Neural cell (in vitro differentiated cells): ENCODE results near the gene E2F4. TPM values are rescaled to one million over a fixed set of nuclear protein-coding genes. Genes with fewer than 3 reads are reported as not detected.

Experiments
- H2AFZ ChIP-seq: fragments of 200-600, 300-800 bp; sonication (generic), shearing (Covaris generic); 2 replicates; pipeline ENCODE4 v1.6.0; 2014; ENCODE audit warnings: low read depth, mild to moderate bottlenecking, antibody characterized with exemption, low read length, moderate library complexity
- H3F3A ChIP-seq: fragments of 200-600 bp; shearing (Covaris generic); 2 replicates; pipeline ENCODE4 v1.6.1; 2016; ENCODE audit warnings: mild to moderate bottlenecking, moderate library complexity, mixed read lengths, antibody characterized with exemption, low read length; ENCODE audit not compliant: insufficient read depth, poor library complexity, severe bottlenecking
- H3K27ac ChIP-seq: fragments of 200-600, 300-800 bp; sonication (generic), shearing (Covaris generic); 2 replicates; pipeline ENCODE4 v1.5.1; 2014; ENCODE audit warnings: mild to moderate bottlenecking, low read length, moderate library complexity
- H3K27me3 ChIP-seq: fragments of 300-800, 200-600 bp; sonication (generic), shearing (Covaris generic); 2 replicates; pipeline ENCODE4 v1.6.0; 2014; ENCODE audit warnings: mild to moderate bottlenecking, low read depth, low read length, moderate library complexity; ENCODE audit not compliant: insufficient read depth
- H3K36me3 ChIP-seq: fragments of 300-800, 200-600 bp; sonication (generic), shearing (Covaris generic); 2 replicates; pipeline ENCODE4 v1.5.1; 2014; ENCODE audit warnings: mild to moderate bottlenecking, antibody characterized with exemption, low read length, moderate library complexity; ENCODE audit not compliant: insufficient read depth
- H3K4me2 ChIP-seq: fragments of 300-800, 200-600 bp; sonication (generic), shearing (Covaris generic); 2 replicates; pipeline ENCODE4 v1.6.0; 2014; ENCODE audit warnings: mild to moderate bottlenecking, low read length
- H3K4me3 ChIP-seq: fragments of 300-800, 200-600 bp; sonication (generic), shearing (Covaris generic); 2 replicates; pipeline ENCODE4 v1.5.1; 2014; ENCODE audit warnings: mild to moderate bottlenecking, low read length, moderate library complexity
- H3K79me2 ChIP-seq: fragments of 200-600 bp; shearing (Covaris generic); replicated peaks from 2 replicates; pipeline ENCODE4 v1.6.0; 2014; ENCODE audit warnings: mild to moderate bottlenecking, low read length, moderate library complexity; ENCODE audit not compliant: insufficient read depth
- H3K9ac ChIP-seq: fragments of 300-800, 200-600 bp; sonication (generic), shearing (Covaris generic); 2 replicates; pipeline ENCODE4 v1.6.1; 2016; ENCODE audit warnings: mild to moderate bottlenecking, low read length, mixed read lengths
- H3K9me2 ChIP-seq: fragments of 200-600 bp; shearing (Covaris generic); 2 replicates; pipeline ENCODE4 v1.6.1; 2016; ENCODE audit warnings: mild to moderate bottlenecking, low read length, mixed read lengths; ENCODE audit not compliant: insufficient read depth
- H3K9me3 ChIP-seq: fragments of 200-600, 300-800 bp; sonication (generic), shearing (Covaris generic); 2 replicates; pipeline ENCODE4 v1.6.1; 2016; ENCODE audit warnings: mild to moderate bottlenecking, mixed run types, low read length, moderate library complexity, mixed read lengths
- H4K20me1 ChIP-seq: fragments of 200-600 bp; shearing (Covaris generic); 2 replicates; pipeline ENCODE4 v1.6.1; 2016; ENCODE audit warnings: mild to moderate bottlenecking, mixed run types; ENCODE audit not compliant: insufficient read depth
- EP300 ChIP-seq: fragments of 450-650 bp; conservative IDR thresholded peaks from 2 replicates; pipeline ENCODE4 v1.6.1; 2014; ENCODE audit warnings: antibody characterized with exemption, mild to moderate bottlenecking, moderate library complexity; ENCODE audit not compliant: poor library complexity, severe bottlenecking
- EZH2 ChIP-seq: fragments of 200-600, 300-800 bp; shearing (Covaris generic), sonication (generic); IDR thresholded peaks from 2 replicates; pipeline ENCODE4 v1.6.1; 2014; ENCODE audit warnings: antibody characterized with exemption, low read length, borderline replicate concordance, mild to moderate bottlenecking; ENCODE audit not compliant: insufficient read depth, poor library complexity, severe bottlenecking
- MXI1 ChIP-seq: fragments of 450-650 bp; conservative IDR thresholded peaks from 2 replicates; pipeline ENCODE4 v1.6.1; 2014; ENCODE audit warnings: antibody characterized with exemption, mild to moderate bottlenecking; ENCODE audit not compliant: poor library complexity, severe bottlenecking
- POLR2AphosphoS5 ChIP-seq: IDR thresholded peaks from 2 replicates; pipeline ENCODE4 v1.6.1; 2012
- RAD21 ChIP-seq: fragments of 450-650 bp; conservative IDR thresholded peaks from 2 replicates; pipeline ENCODE4 v1.6.1; 2014; ENCODE audit warnings: antibody characterized with exemption, mild to moderate bottlenecking, moderate library complexity
- SMC3 ChIP-seq: fragments of 450-650 bp; conservative IDR thresholded peaks from 2 replicates; pipeline ENCODE4 v1.6.1; 2014; ENCODE audit warnings: antibody characterized with exemption, mild to moderate bottlenecking, moderate library complexity; ENCODE audit not compliant: poor library complexity
- TAF1 ChIP-seq: IDR thresholded peaks from 2 replicates; pipeline ENCODE4 v1.6.1; 2012; ENCODE audit warnings: low read depth
- polyA plus RNA-seq: library from polyadenylated mRNA; depleted of rRNA; stranded (reverse); fragments of >200 nt; gene quantifications from 2 replicates; pipeline ENCODE4 v1.2.3, GENCODE V29; 2014
- TF ChIP-seq, protein P1 (sequence below): IDR thresholded peaks from 2 replicates; pipeline ENCODE4 v1.6.1; 2012; ENCODE audit warnings: borderline replicate concordance
- TF ChIP-seq, protein P2 (sequence below): fragments of 450-650 bp; IDR thresholded peaks from 2 replicates; pipeline ENCODE4 v1.5.1; 2014; ENCODE audit warnings: antibody characterized with exemption, mild to moderate bottlenecking, moderate library complexity; ENCODE audit not compliant: poor library complexity, severe bottlenecking

The E2F4 gene
- polyA plus RNA-seq, 1 donor from 2014 or later = 112 TPM

- H3K9me2 ChIP-seq = no peaks in the 10 kb centered on the region
- peaks cover 4% of the 10 kb centered on the region for H3K36me3 ChIP-seq
- no peak overlapping the region for H3K9ac ChIP-seq
- H3K9me3 ChIP-seq = peaks cover 3% of the 10 kb centered on the region
- H3K79me2 ChIP-seq = no peaks in the 10 kb centered on the region
- H2AFZ ChIP-seq = no peak overlapping the region
- H3K27me3 ChIP-seq = peaks cover 61% of the 10 kb centered on the region
- no peaks in the 10 kb centered on the region for H4K20me1 ChIP-seq
- no peaks in the 10 kb centered on the region for H3F3A ChIP-seq
- no peak overlapping the region for H3K27ac ChIP-seq
- TF ChIP-seq SMC3 (no peak), POLR2AphosphoS5 (no peak)
- no peak overlapping the region for H3K4me3 ChIP-seq
- no peak overlapping the region for H3K4me2 ChIP-seq
Observed at GRCh38 chr16:67149276-67150046, 42.5 kb upstream of the E2F4 start.

DNA sequence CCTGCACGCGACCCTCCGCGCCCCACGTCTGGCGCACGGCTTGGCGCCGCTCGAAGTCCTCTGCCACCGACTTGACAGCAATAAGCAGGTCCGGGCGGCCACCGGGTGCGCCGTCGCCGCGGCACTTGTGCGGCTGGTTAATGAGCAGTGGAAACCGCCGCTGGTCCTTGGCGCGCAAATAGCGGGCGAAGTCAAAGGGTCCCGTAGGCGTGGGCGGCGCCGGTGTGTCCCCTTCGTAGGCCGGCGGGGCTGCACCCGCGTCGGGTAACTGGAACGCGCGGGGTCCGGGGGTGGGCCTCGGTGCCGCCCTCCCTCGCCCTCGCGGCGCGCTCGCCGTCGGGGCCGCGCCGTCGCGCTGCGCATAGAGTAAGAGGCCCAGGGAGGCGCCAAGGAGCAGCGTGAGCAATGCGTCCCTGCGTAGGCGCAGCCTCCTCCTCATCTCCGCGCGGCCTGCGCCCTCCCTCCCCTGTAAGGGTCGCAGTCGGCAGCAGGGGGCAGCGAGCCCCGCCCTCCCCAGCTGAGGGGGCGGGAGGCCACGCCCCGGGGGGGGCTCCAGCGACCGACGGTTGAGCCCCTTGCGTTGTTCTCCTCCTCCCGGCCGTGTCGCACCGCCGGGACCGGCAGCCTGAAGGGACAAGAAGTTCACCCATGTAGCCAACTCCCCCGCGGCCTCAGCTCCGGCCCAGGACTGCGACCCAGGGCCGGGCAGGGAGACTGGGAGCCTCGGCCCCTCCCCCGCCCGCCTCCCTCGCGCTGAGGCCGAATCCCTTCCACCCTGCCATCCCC, 41.7 kb upstream of the E2F4 start:
- no peak overlapping the region for H3K9ac ChIP-seq
- H4K20me1 ChIP-seq = no peaks in the 10 kb centered on the region
- peaks cover 69% of the 10 kb centered on the region for H3K27me3 ChIP-seq
- H3K36me3 ChIP-seq = peaks cover 4% of the 10 kb centered on the region
- no peaks in the 10 kb centered on the region for H3K9me2 ChIP-seq
- no peaks in the 10 kb centered on the region for H3F3A ChIP-seq
- H3K4me3 ChIP-seq = peak overlapping the region; percentile 43
- H2AFZ ChIP-seq = no peak overlapping the region
- peaks cover 3% of the 10 kb centered on the region for H3K9me3 ChIP-seq
- H3K79me2 ChIP-seq = no peaks in the 10 kb centered on the region
- H3K27ac ChIP-seq = no peak overlapping the region
- no peak for TF ChIP-seq EP300
- TF ChIP-seq MXI1 = no peak
- no peak for TF ChIP-seq RAD21
- TF ChIP-seq EZH2 = no peak
- TF ChIP-seq, protein P1, sequence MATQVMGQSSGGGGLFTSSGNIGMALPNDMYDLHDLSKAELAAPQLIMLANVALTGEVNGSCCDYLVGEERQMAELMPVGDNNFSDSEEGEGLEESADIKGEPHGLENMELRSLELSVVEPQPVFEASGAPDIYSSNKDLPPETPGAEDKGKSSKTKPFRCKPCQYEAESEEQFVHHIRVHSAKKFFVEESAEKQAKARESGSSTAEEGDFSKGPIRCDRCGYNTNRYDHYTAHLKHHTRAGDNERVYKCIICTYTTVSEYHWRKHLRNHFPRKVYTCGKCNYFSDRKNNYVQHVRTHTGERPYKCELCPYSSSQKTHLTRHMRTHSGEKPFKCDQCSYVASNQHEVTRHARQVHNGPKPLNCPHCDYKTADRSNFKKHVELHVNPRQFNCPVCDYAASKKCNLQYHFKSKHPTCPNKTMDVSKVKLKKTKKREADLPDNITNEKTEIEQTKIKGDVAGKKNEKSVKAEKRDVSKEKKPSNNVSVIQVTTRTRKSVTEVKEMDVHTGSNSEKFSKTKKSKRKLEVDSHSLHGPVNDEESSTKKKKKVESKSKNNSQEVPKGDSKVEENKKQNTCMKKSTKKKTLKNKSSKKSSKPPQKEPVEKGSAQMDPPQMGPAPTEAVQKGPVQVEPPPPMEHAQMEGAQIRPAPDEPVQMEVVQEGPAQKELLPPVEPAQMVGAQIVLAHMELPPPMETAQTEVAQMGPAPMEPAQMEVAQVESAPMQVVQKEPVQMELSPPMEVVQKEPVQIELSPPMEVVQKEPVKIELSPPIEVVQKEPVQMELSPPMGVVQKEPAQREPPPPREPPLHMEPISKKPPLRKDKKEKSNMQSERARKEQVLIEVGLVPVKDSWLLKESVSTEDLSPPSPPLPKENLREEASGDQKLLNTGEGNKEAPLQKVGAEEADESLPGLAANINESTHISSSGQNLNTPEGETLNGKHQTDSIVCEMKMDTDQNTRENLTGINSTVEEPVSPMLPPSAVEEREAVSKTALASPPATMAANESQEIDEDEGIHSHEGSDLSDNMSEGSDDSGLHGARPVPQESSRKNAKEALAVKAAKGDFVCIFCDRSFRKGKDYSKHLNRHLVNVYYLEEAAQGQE = no peak
- TF ChIP-seq, protein P2, sequence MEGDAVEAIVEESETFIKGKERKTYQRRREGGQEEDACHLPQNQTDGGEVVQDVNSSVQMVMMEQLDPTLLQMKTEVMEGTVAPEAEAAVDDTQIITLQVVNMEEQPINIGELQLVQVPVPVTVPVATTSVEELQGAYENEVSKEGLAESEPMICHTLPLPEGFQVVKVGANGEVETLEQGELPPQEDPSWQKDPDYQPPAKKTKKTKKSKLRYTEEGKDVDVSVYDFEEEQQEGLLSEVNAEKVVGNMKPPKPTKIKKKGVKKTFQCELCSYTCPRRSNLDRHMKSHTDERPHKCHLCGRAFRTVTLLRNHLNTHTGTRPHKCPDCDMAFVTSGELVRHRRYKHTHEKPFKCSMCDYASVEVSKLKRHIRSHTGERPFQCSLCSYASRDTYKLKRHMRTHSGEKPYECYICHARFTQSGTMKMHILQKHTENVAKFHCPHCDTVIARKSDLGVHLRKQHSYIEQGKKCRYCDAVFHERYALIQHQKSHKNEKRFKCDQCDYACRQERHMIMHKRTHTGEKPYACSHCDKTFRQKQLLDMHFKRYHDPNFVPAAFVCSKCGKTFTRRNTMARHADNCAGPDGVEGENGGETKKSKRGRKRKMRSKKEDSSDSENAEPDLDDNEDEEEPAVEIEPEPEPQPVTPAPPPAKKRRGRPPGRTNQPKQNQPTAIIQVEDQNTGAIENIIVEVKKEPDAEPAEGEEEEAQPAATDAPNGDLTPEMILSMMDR = no peak
- no peak for TF ChIP-seq POLR2AphosphoS5
- no peak for TF ChIP-seq SMC3
- no peak for TF ChIP-seq TAF1
- H3K4me2 ChIP-seq = no peak overlapping the region
